Erythroblast (primary cell): Measurements from ENCODE around the gene NNAT.
"Not testable (repeated sequence)": the region's sequence is repeated elsewhere in the genome, so short reads cannot be mapped to it uniquely, and the experiment has no call there.

Experiments
- DNase-seq, 2 experiments: peaks; one replicate each; lab custom pipeline; 2025; lab: John Stamatoyannopoulos, UW
- GATA1 ChIP-seq: IDR thresholded peaks from 2 replicates; pipeline ENCODE4 v1.6.1; 2011; ENCODE audit warnings: low read depth, mild to moderate bottlenecking, control low read depth, low read length, moderate library complexity
- POLR2A ChIP-seq: IDR thresholded peaks from 2 replicates; pipeline ENCODE4 v1.6.1; 2011; ENCODE audit warnings: mild to moderate bottlenecking, low read length

Gene NNAT

DNA sequence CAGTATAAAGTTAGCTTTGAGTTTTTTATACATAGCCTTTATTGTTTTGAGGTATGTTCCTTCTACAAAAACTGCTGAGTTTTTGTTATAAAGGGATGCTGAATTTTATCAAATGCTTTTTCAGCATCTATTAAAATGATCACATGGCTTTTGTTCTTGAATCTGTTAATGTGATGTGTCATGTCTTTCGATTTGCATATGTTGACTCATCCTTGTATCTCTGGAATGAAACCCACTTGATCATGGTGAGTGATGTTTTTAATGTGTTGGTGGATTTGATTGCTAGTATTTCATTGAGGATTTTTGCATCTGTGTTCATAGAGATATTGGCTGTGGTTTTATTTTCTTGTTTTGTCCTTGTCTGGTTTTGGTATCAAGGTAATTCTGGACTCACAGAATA is 31.4 kb downstream of the NNAT start:
- DNase-seq = no peak
- TF ChIP-seq POLR2A = no peak
- TF ChIP-seq GATA1 = no peak

DNA sequence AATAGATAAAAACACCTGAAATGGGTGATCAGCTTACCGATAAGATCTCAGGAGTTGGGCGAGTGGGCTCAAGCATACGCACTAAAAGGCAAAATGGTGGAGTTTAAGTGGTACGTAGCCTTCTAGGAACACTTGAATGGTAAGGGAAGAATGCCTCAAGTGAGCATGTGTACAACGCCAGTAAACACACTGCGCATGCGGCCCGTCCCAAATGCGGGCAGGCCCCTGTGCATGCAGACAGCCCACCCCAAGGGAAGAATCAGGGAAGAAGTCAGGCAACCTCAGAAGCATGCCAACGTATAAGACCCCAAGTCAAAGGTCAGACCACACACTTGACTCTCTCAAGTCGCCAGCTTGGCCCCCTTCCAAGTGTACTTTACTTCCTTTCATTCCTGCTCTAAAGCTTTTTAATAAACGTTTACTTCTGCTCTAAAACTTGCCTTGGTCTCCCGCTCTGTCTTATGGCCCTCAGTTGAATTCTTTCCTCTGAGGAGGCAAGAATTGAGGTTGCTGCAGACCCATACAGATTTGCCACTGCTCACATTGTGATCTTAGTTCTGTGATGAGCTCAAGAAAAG is 33.8 kb downstream of the NNAT start:
- not testable (repeated sequence) for DNase-seq

- TF ChIP-seq GATA1 (no peak), POLR2A (no peak)
- no peak for DNase-seq
Measured at GRCh38 chr20:37556538-37556937, 35.5 kb downstream of the NNAT start.

DNA sequence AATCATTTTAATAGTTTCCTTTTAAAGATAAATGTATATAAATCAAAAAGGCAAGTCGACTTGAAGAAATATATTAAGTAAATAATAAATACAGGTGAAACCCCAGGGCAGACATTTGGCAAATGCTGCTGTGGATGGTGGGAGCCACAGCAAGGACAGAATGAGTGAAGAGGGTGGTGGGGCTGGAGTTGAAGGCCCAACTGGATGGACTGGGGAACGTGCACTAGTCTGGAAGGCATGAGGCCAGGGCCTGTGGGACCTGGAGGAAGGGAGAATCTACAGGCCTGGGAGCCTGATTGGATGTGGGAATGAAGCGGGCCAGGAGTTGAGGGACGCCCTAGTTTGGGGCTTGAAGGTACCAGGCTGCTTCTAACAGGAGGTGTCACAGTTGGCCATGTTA is 37.3 kb downstream of the NNAT start:
- TF ChIP-seq POLR2A (no peak), GATA1 (no peak)

GRCh38 chr20:37558779-37559178 is 37.7 kb downstream of the NNAT start:
- TF ChIP-seq POLR2A = no peak
- no peak for TF ChIP-seq GATA1
- no peak for DNase-seq

More for the DNA sequence above, 37.3 kb downstream of the NNAT start:
- no peak for DNase-seq

GRCh38 chr20:37559312-37560027 is 38.4 kb downstream of the NNAT start:
- peak; percentile 32 to 45 for DNase-seq
- no peak for TF ChIP-seq GATA1
- TF ChIP-seq POLR2A = no peak

GRCh38 chr20:37560629-37561028 is 39.6 kb downstream of the NNAT start:
- DNase-seq = no peak
- TF ChIP-seq POLR2A = no peak
- TF ChIP-seq GATA1 = no peak

DNA sequence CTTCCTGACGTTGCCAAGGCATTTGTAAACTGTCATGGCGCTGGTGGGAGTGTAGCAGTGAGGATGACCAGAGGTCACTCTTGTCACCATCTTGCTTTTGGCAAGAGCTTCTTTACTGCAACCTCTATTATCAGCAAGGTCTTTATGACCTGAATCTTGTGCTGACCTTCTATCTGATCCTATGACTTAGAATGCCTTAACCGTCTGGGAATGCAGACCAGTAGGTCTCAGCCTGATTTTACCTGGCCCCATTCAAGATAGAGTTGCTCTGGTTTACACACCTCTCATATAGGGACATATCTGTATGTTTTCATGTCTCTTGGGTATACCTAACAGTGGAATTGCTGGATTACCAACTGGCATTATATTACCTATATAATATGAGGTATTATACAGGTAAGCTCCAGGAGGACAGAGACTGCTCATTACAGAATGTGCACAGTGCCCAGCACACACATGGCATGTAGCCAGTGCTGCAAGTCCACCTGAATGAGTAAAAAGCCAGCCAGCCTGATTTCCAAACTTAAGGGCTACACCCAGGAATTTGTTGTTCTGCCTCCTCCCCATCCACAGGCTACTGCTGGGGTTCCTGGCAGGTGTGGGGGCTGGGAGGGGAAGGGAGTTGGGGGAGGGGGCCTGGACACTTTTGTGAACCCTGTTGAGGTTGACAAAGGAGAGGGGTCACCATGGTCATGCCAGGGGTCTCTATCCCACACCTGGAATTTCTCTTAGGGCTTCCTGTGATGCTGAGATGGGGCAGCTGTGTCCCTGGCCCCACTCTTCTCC is 41.8 kb downstream of the NNAT start:
- DNase-seq = no peak
- TF ChIP-seq GATA1 (no peak), POLR2A (no peak)

- DNase-seq = no peak
- TF ChIP-seq GATA1 (no peak), POLR2A (no peak)
Measured at GRCh38 chr20:37564016-37564387, 43.0 kb downstream of the NNAT start.

GRCh38 chr20:37564388-37565133 is 43.5 kb downstream of the NNAT start:
- TF ChIP-seq GATA1 (no peak), POLR2A (no peak)
- DNase-seq = peak; percentile 12 to 51

GRCh38 chr20:37565134-37565811 is 44.2 kb downstream of the NNAT start:
- TF ChIP-seq POLR2A (no peak), GATA1 (no peak)
- DNase-seq = no peak

DNA sequence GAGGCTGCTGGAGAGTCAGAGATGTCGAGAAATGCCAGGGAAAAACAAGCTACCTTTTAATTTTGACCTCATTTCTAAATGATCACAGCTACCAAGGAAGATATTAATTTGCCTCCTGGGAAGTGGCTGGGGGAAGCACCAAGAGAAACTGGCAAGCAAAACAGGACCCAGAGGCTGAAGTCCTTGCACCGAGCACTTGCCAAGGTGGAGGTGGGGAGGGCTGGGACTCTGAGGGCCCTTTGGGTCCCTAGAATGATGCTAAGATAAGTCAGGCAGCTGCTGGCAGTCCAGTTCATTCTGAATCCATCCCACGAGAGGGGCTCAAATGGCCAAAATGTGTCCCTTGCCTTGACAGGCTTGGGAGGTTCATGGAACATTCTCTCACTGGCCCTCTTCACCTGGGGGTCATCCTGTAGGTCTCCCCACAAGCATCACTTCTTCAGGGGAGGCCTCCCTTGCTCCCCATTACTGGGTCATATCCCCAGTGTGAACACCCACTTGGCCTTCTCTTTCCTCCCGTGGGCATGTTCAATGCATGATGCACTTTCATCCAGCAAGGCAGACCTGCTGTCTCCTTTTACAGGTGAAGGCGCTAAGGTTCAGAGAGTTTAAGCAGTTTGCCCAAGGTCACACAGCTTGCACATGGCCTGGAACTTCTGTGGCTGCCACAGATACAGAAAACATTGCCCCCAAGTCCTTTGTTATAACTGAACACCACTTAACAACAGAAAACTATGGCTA is 45.7 kb downstream of the NNAT start:
- DNase-seq = no peak
- TF ChIP-seq GATA1 = no peak

GRCh38 chr20:37567331-37567665 is 46.2 kb downstream of the NNAT start:
- no peak for DNase-seq
- no peak for TF ChIP-seq GATA1
- no peak for TF ChIP-seq POLR2A
